A549 treated with DMSO at 1 μM for 4 hours (cell line): Measurements from ENCODE around the gene GINM1. TPM values are rescaled to one million over a fixed set of nuclear protein-coding genes. Genes with fewer than 3 reads are reported as not detected.

Experiments
- total RNA-seq: library from RNA; stranded (reverse); fragments of 200-300 nt; extraction: Qiagen RNA extraction; gene quantifications from 5 replicates; pipeline ENCODE4 v1.2.3, GENCODE V29; 2022; ENCODE audit warnings: low read depth

GINM1 gene
- 24.1 to 29.4 TPM (median 27.7 TPM) in 5 replicates for total RNA-seq

GRCh38 chr6:149565527-149566409, at the start of gene GINM1:
TSS of gene GINM1 (plus strand) at chr6:149566375. CDS start at chr6:149566415, 40 bp downstream.

GRCh38 chr6:149545754-149546471, 20.3 kb upstream of the GINM1 start, which contains the start of gene PPIL4:
TSS of gene PPIL4 (minus strand) at chr6:149546043. CDS start at chr6:149546005, 38 bp downstream.

Other genes with a start within 250 kb of the GINM1 start
- 21.7 to 29.5 TPM (median 26.9 TPM) in 5 replicates for gene TAB2, start 248.7 kb upstream of the GINM1 start, total RNA-seq
- 0.09 TPM in 1 of 5 replicates, not detected in the others for gene SUMO4, start 166.1 kb upstream of the GINM1 start, total RNA-seq
- 0.06 to 0.19 TPM (median 0.11 TPM) in 5 replicates for gene ZC3H12D, start 81.4 kb upstream of the GINM1 start, total RNA-seq
- gene PPIL4, start 20.3 kb upstream of the GINM1 start, total RNA-seq = 13.6 to 17.8 TPM (median 16.2 TPM) in 5 replicates
- 10.3 to 12.0 TPM (median 11.2 TPM) in 5 replicates for gene KATNA1, start 82.3 kb downstream of the GINM1 start, total RNA-seq
- 6.6 to 10.2 TPM (median 9.2 TPM) in 5 replicates for gene LATS1, start 151.7 kb downstream of the GINM1 start, total RNA-seq
- gene NUP43, start 180.2 kb downstream of the GINM1 start, total RNA-seq = 11.9 to 20.3 TPM (median 17.2 TPM) in 5 replicates
- gene PCMT1, start 183.4 kb downstream of the GINM1 start, total RNA-seq = 81.7 to 93.9 TPM (median 89.4 TPM) in 5 replicates